ENCODE results near the gene SLC25A4. TPM values are rescaled to one million over a fixed set of nuclear protein-coding genes. Genes with fewer than 3 reads are reported as not detected.

SLC25A4 gene
- total and polyA plus RNA-seq, 10 of the 15 experiments (the other 5 are each of a cell fraction or from before 2014, with no cell fraction given), result 12.6 to 161 (median 38.2) TPM

- TF ChIP-seq E2F8 (IDR thresholded peaks at IDR 0.05; ENCODE audit: low read depth, partially characterized antibody) (no peak), JUND (IDR thresholded peaks at IDR 0.05; ENCODE audit: low read depth, low read length) (no peak), ATF7 (IDR thresholded peaks at IDR 0.05; ENCODE audit: low read depth) (peak; percentile 57), IKZF2 (IDR thresholded peaks at IDR 0.05) (peak in 1 of 2 experiments; percentile 40; a peak in 1 of 4 replicates)
- TF ChIP-seq, protein P1, sequence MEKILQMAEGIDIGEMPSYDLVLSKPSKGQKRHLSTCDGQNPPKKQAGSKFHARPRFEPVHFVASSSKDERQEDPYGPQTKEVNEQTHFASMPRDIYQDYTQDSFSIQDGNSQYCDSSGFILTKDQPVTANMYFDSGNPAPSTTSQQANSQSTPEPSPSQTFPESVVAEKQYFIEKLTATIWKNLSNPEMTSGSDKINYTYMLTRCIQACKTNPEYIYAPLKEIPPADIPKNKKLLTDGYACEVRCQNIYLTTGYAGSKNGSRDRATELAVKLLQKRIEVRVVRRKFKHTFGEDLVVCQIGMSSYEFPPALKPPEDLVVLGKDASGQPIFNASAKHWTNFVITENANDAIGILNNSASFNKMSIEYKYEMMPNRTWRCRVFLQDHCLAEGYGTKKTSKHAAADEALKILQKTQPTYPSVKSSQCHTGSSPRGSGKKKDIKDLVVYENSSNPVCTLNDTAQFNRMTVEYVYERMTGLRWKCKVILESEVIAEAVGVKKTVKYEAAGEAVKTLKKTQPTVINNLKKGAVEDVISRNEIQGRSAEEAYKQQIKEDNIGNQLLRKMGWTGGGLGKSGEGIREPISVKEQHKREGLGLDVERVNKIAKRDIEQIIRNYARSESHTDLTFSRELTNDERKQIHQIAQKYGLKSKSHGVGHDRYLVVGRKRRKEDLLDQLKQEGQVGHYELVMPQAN (conservative IDR thresholded peaks at IDR 0.05), result no peak
Observed at GRCh38 chr4:185192059-185192458, 49.0 kb downstream of the SLC25A4 start (continued).
